ENCODE results near the gene NT5E. TPM values are rescaled to one million over a fixed set of nuclear protein-coding genes. Genes with fewer than 3 reads are reported as not detected.

NT5E gene
- total RNA-seq, 1 experiment from 2014 or later: 84.6 TPM

- H3K36me3 ChIP-seq (ENCODE audit: low read depth): peaks cover 9% of the 10 kb centered on the region; the same call in 1 of the 2 replicates
- H3K79me2 ChIP-seq (ENCODE audit: low read depth): peaks cover 62% of the 10 kb centered on the region
- H4K20me1 ChIP-seq (ENCODE audit: insufficient read depth): no peaks in the 10 kb centered on the region
- H3K27me3 ChIP-seq (ENCODE audit: insufficient read depth, low read depth): no peaks in the 10 kb centered on the region
- H3K27ac ChIP-seq: peak overlapping the region; percentile 98
- BruUV-seq (replicated peaks): no TSS peak
- no peak for TF ChIP-seq CTCF (conservative IDR thresholded peaks at IDR 0.05)
- no peak for TF ChIP-seq EZH2 (IDR thresholded peaks at IDR 0.05; ENCODE audit: low read depth)
- ChIA-PET CTCF (interaction anchor here (1.1 kb wide), 1 partner anchor 20 kb away, joined by 3 read pairs; no protein-coding TSS in a partner anchor), POLR2A (ENCODE audit: unreplicated experiment) (interaction anchor here (0.7 kb wide), 2 partner anchors 42 to 216 kb away, joined by 11 to 12 read pairs; no protein-coding TSS in a partner anchor)
- DNase-seq: no peak
- H3K4me3 ChIP-seq: no peak overlapping the region
- no peaks in the 10 kb centered on the region for H3K9me2 ChIP-seq (ENCODE audit: insufficient read depth)
- no peaks in the 10 kb centered on the region for H3K9me3 ChIP-seq (ENCODE audit: insufficient read depth, low read depth)
- intact Hi-C loops (cut with micrococcal nuclease; ENCODE audit: unreplicated experiment): no loop called here
- peaks cover 100% of the 10 kb centered on the region for H3K4me1 ChIP-seq (replicated peaks; ENCODE audit: insufficient read depth)
- no peak overlapping the region for H2AFZ ChIP-seq
- peaks cover 80% of the 10 kb centered on the region for H3F3A ChIP-seq (ENCODE audit: insufficient read depth, low read depth)
- H3K4me2 ChIP-seq: peak overlapping the region; percentile 79
Measured at GRCh38 chr6:85462673-85463072, 12.8 kb downstream of the NT5E start.

GRCh38 chr6:85463621-85464259 is 13.9 kb downstream of the NT5E start:
- TF ChIP-seq EZH2 (IDR thresholded peaks at IDR 0.05; ENCODE audit: low read depth) (no peak), CTCF (conservative IDR thresholded peaks at IDR 0.05) (no peak)
- CTCF ChIA-PET: interaction anchor here (1.1 to 1.3 kb wide), 2 partner anchors 19 kb away, joined by 3 to 4 read pairs; no protein-coding TSS in a partner anchor
- H2AFZ ChIP-seq: no peak overlapping the region
- POLR2A ChIA-PET (ENCODE audit: unreplicated experiment): interaction anchor here (0.5 to 1.0 kb wide), 3 partner anchors 14 to 103 kb away, joined by 3 to 22 read pairs (median 3); partner anchors contain the start of gene NT5E
- intact Hi-C loops (cut with micrococcal nuclease; ENCODE audit: unreplicated experiment): loop anchor here (1.0 to 2.0 kb wide), 3 partner anchors 13 to 102 kb away; partner anchors contain the start of gene NT5E
- H3K36me3 ChIP-seq (ENCODE audit: low read depth): peaks cover 9% of the 10 kb centered on the region
- H3K9me3 ChIP-seq (ENCODE audit: insufficient read depth, low read depth): no peaks in the 10 kb centered on the region
- H3K4me1 ChIP-seq (replicated peaks; ENCODE audit: insufficient read depth): peaks cover 100% of the 10 kb centered on the region
- no peaks in the 10 kb centered on the region for H4K20me1 ChIP-seq (ENCODE audit: insufficient read depth)
- peak overlapping the region; percentile 79 for H3K4me2 ChIP-seq
- DNase-seq: no peak
- H3K4me3 ChIP-seq: no peak overlapping the region
- H3K27me3 ChIP-seq (ENCODE audit: insufficient read depth, low read depth): no peaks in the 10 kb centered on the region
- H3K9me2 ChIP-seq (ENCODE audit: insufficient read depth): no peaks in the 10 kb centered on the region
- H3F3A ChIP-seq (ENCODE audit: insufficient read depth, low read depth): peaks cover 70% of the 10 kb centered on the region
- peaks cover 52% of the 10 kb centered on the region for H3K79me2 ChIP-seq (ENCODE audit: low read depth)
- no TSS peak for BruUV-seq (replicated peaks)
- H3K27ac ChIP-seq: peak overlapping the region; percentile 98

GRCh38 chr6:85464260-85464644 is 14.4 kb downstream of the NT5E start:
- no peaks in the 10 kb centered on the region for H3K27me3 ChIP-seq (ENCODE audit: insufficient read depth, low read depth)
- peaks cover 68% of the 10 kb centered on the region for H3F3A ChIP-seq (ENCODE audit: insufficient read depth, low read depth)
- H3K4me2 ChIP-seq: peak overlapping the region; percentile 79
- intact Hi-C loops (cut with micrococcal nuclease; ENCODE audit: unreplicated experiment): loop anchor here (1.0 to 2.0 kb wide), 3 partner anchors 13 to 103 kb away; partner anchors contain the start of gene NT5E
- CTCF ChIA-PET: interaction anchor here (1.3 kb wide), 1 partner anchor 18 kb away, joined by 4 read pairs; no protein-coding TSS in a partner anchor
- POLR2A ChIA-PET (ENCODE audit: unreplicated experiment): interaction anchor here (0.6 to 1.0 kb wide), 3 partner anchors 14 to 206 kb away, joined by 3 to 4 read pairs (median 3); partner anchors contain the start of gene NT5E
- no peaks in the 10 kb centered on the region for H4K20me1 ChIP-seq (ENCODE audit: insufficient read depth)
- H2AFZ ChIP-seq: no peak overlapping the region
- BruUV-seq (replicated peaks): TSS peak; percentile 87
- no peak for TF ChIP-seq CTCF (conservative IDR thresholded peaks at IDR 0.05)
- TF ChIP-seq EZH2 (IDR thresholded peaks at IDR 0.05; ENCODE audit: low read depth): no peak
- H3K4me1 ChIP-seq (replicated peaks; ENCODE audit: insufficient read depth): peaks cover 100% of the 10 kb centered on the region
- H3K9me2 ChIP-seq (ENCODE audit: insufficient read depth): no peaks in the 10 kb centered on the region
- peak; percentile 61 to 85 for DNase-seq
- H3K27ac ChIP-seq: peak overlapping the region; percentile 98
- peak overlapping the region; percentile 19; the same call in 1 of the 2 replicates for H3K4me3 ChIP-seq
- peaks cover 14% of the 10 kb centered on the region for H3K36me3 ChIP-seq (ENCODE audit: low read depth)
- H3K79me2 ChIP-seq (ENCODE audit: low read depth): peaks cover 55% of the 10 kb centered on the region
- no peaks in the 10 kb centered on the region for H3K9me3 ChIP-seq (ENCODE audit: insufficient read depth, low read depth)
